ENCODE data around the gene RPL19.

The RPL19 gene

DNA sequence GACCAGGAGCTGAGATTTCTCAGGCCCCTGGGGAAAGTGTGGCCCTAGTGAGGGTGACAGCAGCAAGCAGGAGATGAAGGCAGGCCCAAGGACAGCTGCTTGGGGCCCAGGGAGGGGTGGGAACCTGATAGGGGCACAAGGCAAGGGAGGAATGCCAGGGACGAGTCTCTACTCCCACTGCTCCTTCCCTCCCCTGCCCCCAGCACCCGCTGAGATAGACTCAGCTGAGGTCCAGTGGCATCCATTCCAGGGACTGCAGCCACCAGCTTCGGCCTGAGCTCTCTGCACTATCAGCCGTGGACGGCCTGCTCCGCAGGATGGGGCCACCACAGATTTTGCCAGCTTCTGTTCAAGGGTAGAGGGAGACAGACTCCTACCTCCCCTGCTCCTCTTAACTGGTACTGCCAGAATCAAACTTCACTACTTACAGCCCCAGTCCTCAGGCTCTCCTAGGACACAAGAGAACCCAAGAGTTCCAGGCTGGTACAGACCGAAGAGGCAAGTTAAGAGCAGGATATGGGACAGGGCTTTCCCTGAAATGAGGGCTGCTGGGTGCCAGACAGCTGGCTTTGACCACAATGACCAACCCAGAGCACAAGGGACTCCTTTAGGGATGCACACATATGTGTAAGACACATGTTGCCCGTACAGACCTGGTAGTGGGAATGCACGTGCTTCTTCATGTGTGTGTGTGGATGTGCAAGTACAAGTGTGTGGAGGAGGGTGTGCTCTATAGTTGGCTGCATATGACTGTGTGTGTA is 8.2 kb upstream of the RPL19 start:
- TF ChIP-seq, protein P1, sequence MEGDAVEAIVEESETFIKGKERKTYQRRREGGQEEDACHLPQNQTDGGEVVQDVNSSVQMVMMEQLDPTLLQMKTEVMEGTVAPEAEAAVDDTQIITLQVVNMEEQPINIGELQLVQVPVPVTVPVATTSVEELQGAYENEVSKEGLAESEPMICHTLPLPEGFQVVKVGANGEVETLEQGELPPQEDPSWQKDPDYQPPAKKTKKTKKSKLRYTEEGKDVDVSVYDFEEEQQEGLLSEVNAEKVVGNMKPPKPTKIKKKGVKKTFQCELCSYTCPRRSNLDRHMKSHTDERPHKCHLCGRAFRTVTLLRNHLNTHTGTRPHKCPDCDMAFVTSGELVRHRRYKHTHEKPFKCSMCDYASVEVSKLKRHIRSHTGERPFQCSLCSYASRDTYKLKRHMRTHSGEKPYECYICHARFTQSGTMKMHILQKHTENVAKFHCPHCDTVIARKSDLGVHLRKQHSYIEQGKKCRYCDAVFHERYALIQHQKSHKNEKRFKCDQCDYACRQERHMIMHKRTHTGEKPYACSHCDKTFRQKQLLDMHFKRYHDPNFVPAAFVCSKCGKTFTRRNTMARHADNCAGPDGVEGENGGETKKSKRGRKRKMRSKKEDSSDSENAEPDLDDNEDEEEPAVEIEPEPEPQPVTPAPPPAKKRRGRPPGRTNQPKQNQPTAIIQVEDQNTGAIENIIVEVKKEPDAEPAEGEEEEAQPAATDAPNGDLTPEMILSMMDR (IDR thresholded peaks at IDR 0.05; ENCODE audit: low read depth, low read length) = no peak
- DNase-seq (ENCODE audit: low read depth in 2 of 2) = no peak
- no peak overlapping the region for H3K4me3 ChIP-seq (replicated peaks in 1 of 2; ENCODE audit: low read depth in 2 of 2, low read length in 2 of 2)

DNA sequence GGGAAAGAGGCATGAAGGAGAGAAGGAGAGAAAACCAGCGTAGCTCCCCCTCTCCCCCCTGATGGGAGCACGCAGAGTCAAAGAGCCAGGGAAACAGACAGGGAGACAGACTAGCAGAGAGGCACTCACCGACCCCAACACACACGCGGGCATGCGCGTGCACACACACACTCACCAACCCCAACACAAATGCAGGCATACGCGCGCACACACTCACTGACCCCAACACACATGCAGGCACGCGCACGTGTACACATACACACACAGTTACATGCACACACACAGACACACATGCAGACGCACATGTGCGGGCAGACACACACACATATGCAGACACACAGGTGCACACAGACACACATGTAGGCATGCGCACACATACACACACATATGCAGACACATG is 7.2 kb upstream of the RPL19 start:
- no peak for DNase-seq (ENCODE audit: low read depth in 2 of 2)
- H3K4me3 ChIP-seq (replicated peaks in 1 of 2; ENCODE audit: low read depth in 2 of 2, low read length in 2 of 2) = no peak overlapping the region
- TF ChIP-seq, protein P1 (IDR thresholded peaks at IDR 0.05; ENCODE audit: low read depth, low read length) = no peak

DNA sequence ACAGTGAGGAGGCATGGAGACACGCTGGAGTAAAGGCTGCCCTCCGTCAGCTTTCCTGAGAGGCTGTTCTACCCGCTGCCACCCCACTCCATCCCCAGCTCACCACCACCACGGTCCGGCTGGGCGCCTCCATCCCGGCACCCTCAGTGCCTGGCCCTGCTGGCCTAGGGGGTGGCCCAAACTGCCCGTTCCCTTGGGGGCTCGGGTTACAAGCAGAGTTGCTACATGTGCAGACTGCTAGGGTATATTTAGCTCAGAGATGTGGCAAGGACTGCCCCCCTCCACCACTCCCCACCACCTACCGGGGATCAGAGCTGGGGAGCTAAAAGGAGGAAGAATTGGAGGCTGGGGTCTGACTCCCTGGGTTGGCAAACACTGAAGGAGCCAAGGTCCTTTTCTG is 6.7 kb upstream of the RPL19 start:
- DNase-seq (ENCODE audit: low read depth in 2 of 2) = no peak
- no peak overlapping the region for H3K4me3 ChIP-seq (replicated peaks in 1 of 2; ENCODE audit: low read depth in 2 of 2, low read length in 2 of 2)
- TF ChIP-seq, protein P1 (IDR thresholded peaks at IDR 0.05; ENCODE audit: low read depth, low read length) = no peak

DNA sequence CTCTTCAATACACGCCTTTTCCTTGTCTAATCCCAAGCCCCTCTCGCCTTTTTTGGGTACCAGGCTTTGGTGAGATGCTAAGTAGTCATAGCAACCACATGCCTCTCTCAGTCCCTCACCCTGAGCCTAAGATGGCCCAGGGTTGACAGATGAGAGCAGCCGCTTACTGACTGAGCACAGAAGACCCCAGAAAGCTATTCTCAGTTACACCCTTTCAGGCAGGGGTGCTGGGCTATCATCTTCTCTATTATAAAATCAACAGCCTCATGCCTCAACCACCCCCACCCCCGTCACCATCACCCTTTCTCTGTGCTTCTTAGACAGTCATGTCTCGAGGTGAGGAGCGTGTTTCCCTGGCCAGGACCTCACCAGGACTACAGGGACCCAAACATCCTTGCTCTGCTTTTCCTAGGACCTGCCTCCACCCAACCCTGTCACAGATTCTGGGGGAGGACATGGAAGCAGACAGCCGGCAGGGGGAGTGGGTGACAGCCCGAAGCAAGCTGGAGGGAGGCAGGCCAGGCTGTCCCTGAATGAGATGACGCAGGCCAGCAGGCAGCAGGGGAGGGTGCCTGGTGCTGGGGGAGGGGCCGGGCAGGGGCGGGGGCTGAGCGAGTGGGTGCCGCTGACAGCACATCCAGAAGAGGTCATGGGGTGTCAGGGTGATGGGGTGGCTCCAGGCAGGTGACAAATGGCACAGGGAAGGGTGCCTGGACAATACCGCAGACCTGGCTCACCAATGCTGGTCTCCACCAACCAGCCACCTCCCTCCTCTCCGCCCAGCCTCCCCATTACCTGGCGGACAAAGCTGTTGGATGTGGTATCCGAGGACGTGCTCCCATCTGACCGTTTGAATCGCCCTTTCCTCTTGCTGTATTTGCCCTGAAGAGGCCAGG is 5.7 kb upstream of the RPL19 start:
- DNase-seq (ENCODE audit: low read depth in 2 of 2) = peak; percentile 67 to 68
- H3K4me3 ChIP-seq (replicated peaks in 1 of 2; ENCODE audit: low read depth in 2 of 2, low read length in 2 of 2) = peak overlapping the region in 1 of 2 donors; percentile 18
- TF ChIP-seq, protein P1 (IDR thresholded peaks at IDR 0.05; ENCODE audit: low read depth, low read length) = peak; percentile 70

DNA sequence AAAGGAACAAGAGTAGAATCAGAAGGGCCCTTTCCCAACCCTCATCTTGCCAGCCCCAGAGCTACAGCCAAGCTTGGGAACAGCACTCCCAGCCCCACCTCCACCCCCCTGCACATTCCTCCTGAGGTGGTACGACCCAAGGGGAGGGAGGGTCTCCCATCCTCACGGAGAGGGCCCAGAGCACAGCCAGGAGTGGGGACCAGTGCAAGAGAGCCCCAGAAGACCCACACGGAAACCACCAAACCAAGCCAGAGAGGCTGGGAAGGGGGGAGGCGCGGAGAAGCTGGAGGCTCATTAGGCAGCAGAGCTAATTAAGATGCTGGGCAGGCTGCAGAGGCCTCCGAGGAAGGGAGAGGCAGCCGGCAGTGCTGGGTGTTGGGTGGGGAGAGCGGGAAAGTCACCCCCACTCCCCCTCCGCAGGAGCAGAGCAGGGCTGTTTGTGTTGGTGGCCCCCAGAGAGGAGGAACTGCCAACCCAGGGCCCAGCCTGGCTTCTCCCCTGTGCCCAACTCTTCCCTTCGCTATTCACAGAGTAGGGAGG is 5.0 kb upstream of the RPL19 start:
- H3K4me3 ChIP-seq (replicated peaks in 1 of 2; ENCODE audit: low read depth in 2 of 2, low read length in 2 of 2) = peak overlapping the region in 1 of 2 donors; percentile 18
- DNase-seq (ENCODE audit: low read depth in 2 of 2) = no peak
- TF ChIP-seq, protein P1 (IDR thresholded peaks at IDR 0.05; ENCODE audit: low read depth, low read length) = no peak

DNA sequence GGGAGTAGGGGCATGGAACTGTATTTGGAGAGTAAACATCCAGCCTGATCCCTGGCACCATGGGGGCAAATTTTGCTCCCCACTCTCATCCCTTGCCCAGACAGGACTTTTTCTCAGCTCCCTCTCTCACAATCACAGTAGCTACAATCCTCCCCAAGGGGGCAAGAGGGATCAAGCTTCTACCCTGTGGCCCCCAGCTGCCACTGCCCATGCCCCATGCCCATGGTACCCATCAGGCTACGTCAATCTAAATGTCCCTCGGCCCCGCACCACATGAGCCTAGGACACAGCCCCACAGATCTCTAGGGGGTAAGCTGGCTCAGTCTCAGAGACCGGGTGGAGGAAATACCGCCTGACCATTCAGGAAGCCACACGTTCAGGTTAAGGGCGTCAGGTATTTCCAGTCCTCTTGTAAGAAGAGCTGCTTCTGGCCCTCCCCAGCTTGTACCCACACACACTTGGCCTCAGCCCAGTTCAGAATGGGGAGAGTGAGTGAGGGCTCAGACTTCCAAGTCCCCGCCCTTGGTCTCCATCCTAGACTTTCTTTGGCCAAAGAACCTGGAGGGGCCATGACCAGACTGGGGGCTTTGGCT is 4.4 kb upstream of the RPL19 start:
- peak overlapping the region in 1 of 2 donors; percentile 82 for H3K4me3 ChIP-seq (replicated peaks in 1 of 2; ENCODE audit: low read depth in 2 of 2, low read length in 2 of 2)
- TF ChIP-seq, protein P1 (IDR thresholded peaks at IDR 0.05; ENCODE audit: low read depth, low read length) = no peak
- DNase-seq (ENCODE audit: low read depth in 2 of 2) = peak in 1 of 2 donors; percentile 27

Measured in cardiac fibroblast (primary cell).